ENCODE data around the gene COMP. TPM values are rescaled to one million over a fixed set of nuclear protein-coding genes. Genes with fewer than 3 reads are reported as not detected.

The COMP gene
- polyA plus RNA-seq, 2 of the 4 experiments (the other 2 are of a cell fraction): not detected

GRCh38 chr19:18833849-18834643, 42.9 kb upstream of the COMP start:
- Histone ChIP-seq H3K4me2 (peak overlapping the region; percentile 98), H3K4me3 (peak overlapping the region; percentile 89), H3K27ac (no peak overlapping the region; a peak in 1 of 6 replicates), H3K4me1 (peaks cover 9% of the 10 kb centered on the region), H3K9me3 (no peaks in the 10 kb centered on the region)
- WGBS (ENCODE audit: missing lambda C conversion rate): 70% methylated on average over 18 of the region's 18 CpGs
- no peak for TF ChIP-seq NFE2L2 (conservative IDR thresholded peaks at IDR 0.05; ENCODE audit: low read length)
- TF ChIP-seq PBX3 (IDR thresholded peaks at IDR 0.05): no peak
- no peak for TF ChIP-seq TP53 (CRISPR knock-in tag; IDR thresholded peaks at IDR 0.05)
- no peak for TF ChIP-seq FOXS1 (CRISPR knock-in tag; IDR thresholded peaks at IDR 0.05)
- no peak for TF ChIP-seq HOXB13 (CRISPR knock-in tag; IDR thresholded peaks at IDR 0.05; ENCODE audit: low read depth)
- TF ChIP-seq HES2 (IDR thresholded peaks at IDR 0.05): no peak
- POLR2A ChIA-PET: no interaction called here
- no peak for FAIRE-seq
- no peak for ATAC-seq
- CTCF ChIA-PET: interaction anchor here (0.9 to 2.0 kb wide), 4 partner anchors 13 to 372 kb away, joined by 3 to 8 read pairs (median 5); partner anchors contain the start of gene REX1BD
- DNase-seq (ENCODE audit: low read depth in 1 of 2, low spot score in 1 of 2): no peak

GRCh38 chr19:18833141-18833476, 42.0 kb upstream of the COMP start:
- FAIRE-seq (no peak), DNase-seq (ENCODE audit: low read depth in 1 of 2, low spot score in 1 of 2) (no peak), ATAC-seq (no peak; a peak in 1 of 6 replicates)
- Histone ChIP-seq H3K27ac (peak overlapping the region; percentile 94 to 100), H3K9me3 (no peaks in the 10 kb centered on the region), H3K4me3 (peak overlapping the region; percentile 89), H3K4me2 (peak overlapping the region; percentile 98), H3K4me1 (peaks cover 9% of the 10 kb centered on the region)
- ChIA-PET CTCF (interaction anchor here (0.9 to 6.9 kb wide), 5 partner anchors 15 to 371 kb away, joined by 3 to 28 read pairs (median 4); partner anchors contain the start of gene REX1BD), POLR2A (interaction anchor here (1.2 to 1.6 kb wide), 2 partner anchors 8 to 11 kb away, joined by 3 to 5 read pairs; no protein-coding TSS in a partner anchor)
- WGBS (ENCODE audit: missing lambda C conversion rate): 38% methylated on average over 9 of the region's 9 CpGs
- TF ChIP-seq POLR2A (IDR thresholded peaks at IDR 0.05; ENCODE audit: low read length) (no peak), REST (IDR thresholded peaks at IDR 0.05) (no peak), SREBF2 (IDR thresholded peaks at IDR 0.05) (no peak), TFCP2L1 (CRISPR knock-in tag; IDR thresholded peaks at IDR 0.05) (no peak), HDAC2 (IDR thresholded peaks at IDR 0.05) (no peak), CTCF (IDR thresholded peaks at IDR 0.05) (no peak), E2F6 (IDR thresholded peaks at IDR 0.05; ENCODE audit: borderline replicate concordance, low read depth) (no peak), RNF2 (IDR thresholded peaks at IDR 0.05; ENCODE audit: borderline replicate concordance, low read depth) (no peak)
